Heart right ventricle (tissue), 16 donors: Measurements from ENCODE around the gene WDR41. TPM values are rescaled to one million over a fixed set of nuclear protein-coding genes. Genes with fewer than 3 reads are reported as not detected.
A peak's percentile ranks its signal among the peaks of the same experiment; 100 is the strongest.

Experiments
- ATAC-seq, 8 donors: fragments of 200-7000 bp; cut with Tn5 transposase; one replicate each; pipeline ENCODE4 v1.9.1; 2020; ENCODE audit warnings: mild to moderate bottlenecking in 8 of 8, moderate library complexity in 8 of 8, moderate number of reproducible peaks in 1 of 8
- DNase-seq, 2 donors: peaks; one replicate each; pipeline ENCODE4 v3.0.0-alpha.2; 2020
- H3K27ac ChIP-seq, 10 donors: fragments of 200-600 bp; sonication (generic) in 2 of 10; one replicate each; pipeline versions ENCODE4 v1.5.0 to v1.8.0; 2020 to 2022; ENCODE audit warnings: mild to moderate bottlenecking in 3 of 10
- H3K27me3 ChIP-seq, 7 donors: fragments of 200-600 bp; one replicate each; pipeline ENCODE4 v1.8.0; 2021 to 2022; ENCODE audit warnings: mild to moderate bottlenecking in 2 of 7
- H3K36me3 ChIP-seq, 9 donors: fragments of 200-600 bp; sonication (generic) in 1 of 9; one replicate each; pipeline versions ENCODE4 v1.5.0 to v1.8.0; 2020 to 2022; ENCODE audit warnings: mild to moderate bottlenecking in 2 of 9
- H3K4me1 ChIP-seq, 9 donors: fragments of 200-600 bp; sonication (generic) in 1 of 9; one replicate each; pipeline versions ENCODE4 v1.5.0 to v1.8.0; 2020 to 2022; ENCODE audit warnings: mild to moderate bottlenecking in 4 of 9
- H3K4me3 ChIP-seq, 10 donors: fragments of 200-600 bp; sonication (generic) in 2 of 10; one replicate each; pipeline versions ENCODE4 v1.5.0 to v1.8.0; 2020 to 2022; ENCODE audit warnings: mild to moderate bottlenecking in 7 of 10, moderate library complexity in 2 of 10
- H3K9me3 ChIP-seq, 11 donors: fragments of 200-600 bp in 10 of 11; sonication (generic) in 2 of 11; one replicate each; pipeline versions ENCODE4 v1.5.0 to v1.8.0; 2013 to 2022; ENCODE audit warnings: mild to moderate bottlenecking in 2 of 11, control low read depth in 1 of 11, moderate library complexity in 1 of 11
- CTCF ChIP-seq, 9 donors: fragments of 200-600 bp; sonication (generic) in 2 of 9; IDR thresholded peaks; one replicate each; pipeline versions ENCODE4 v1.5.0 to v1.8.0; 2021 to 2022; ENCODE audit warnings: antibody characterized with exemption in 9 of 9, mild to moderate bottlenecking in 5 of 9, moderate library complexity in 1 of 9
- WGBS, 2 donors: extraction: QIAGEN DNeasy Blood & Tissue Kit; methylation state at CpG; one replicate each; pipeline ENCODE4 v1.1.7; 2013; ENCODE audit warnings: inconsistent platforms in 1 of 2; 5-methylcytosine and 5-hydroxymethylcytosine counted together
- intact Hi-C, 10 donors: fragments of 100-400 bp; cut with DNase I; formaldehyde crosslinking; loops; one replicate each; pipeline versions ENCODE4 v1.11.1 to v1.14.2; 2022
- polyA plus RNA-seq, 2 donors: library from polyadenylated mRNA; stranded (reverse); fragments of 200-250 nt; gene quantifications; one replicate each; pipeline ENCODE4 v1.2.3, GENCODE V29; 2013
- total RNA-seq, 10 donors: library from RNA; stranded (reverse); fragmentation: NEBNext Ultra II Directional in 3 of 10; extraction: Animal tissue kit (Norgen Biotek cat#: 25700) in 3 of 10; gene quantifications; one replicate each; pipeline versions ENCODE4 v1.2.1 to v1.2.4, GENCODE V29; 2021 to 2023
- donor health status: Arrhythmogenic right ventricular cardiomyopathy.
- donor health status: ischemic (EF 13 %, LVEDD 7.1; RV severe dilation, severe dysfunction).
- donor health status: healthy with polysubstance abuse.
- donor health status: DM: no; HTN: yes; CAD: no.
- donor health status: DM: no; HTN: no; CAD: no.
- donor health status: ischemic (EF 25% LVEDD 6.9; RV normal size, moderate dysfunction).
- donor health status: ischemic (EF 25% LVEDD 5.7; RV mildly dilated, moderate dysfunction).
- donor health status: healthy.
- donor health status: DM: yes; HTN: yes; CAD: no.
- donor health status: Ischemic cardiomyopathy.
- donor health status: ischemic (EF 35%, LVEDD 5.7; RV mildly dilated, moderate dysfunction).
- donor health status: nonischemic (EF 11% LVEDD 7.7; RV severe dilation, severe dysfunction).
- donor health status: DM: yes; HTN: yes; CAD: no.
- donor health status: PGD.
- donor health status: ischemic (EF 29% LVEDD 5.4; RV normal size, mild dysfunction).
- donor health status: nonischemic (EF 23%, LVEDD 6.1; RV moderate dilation, normal function).

WDR41 gene
- total and polyA plus RNA-seq, 12 donors, result 7.9 to 44.9 (median 31.8) TPM

- DNase-seq (no peak), ATAC-seq (peak in 2 of 8 donors; percentile 22 to 29)
- intact Hi-C loops, result no loop called here
- no peak overlapping the region for H3K27ac ChIP-seq
- no peak for TF ChIP-seq CTCF (IDR thresholded peaks at IDR 0.05)
- WGBS, 2 donors, result 87 to 92% methylated on average over 1 of the region's 1 CpG
- no peaks in the 10 kb centered on the region for H3K27me3 ChIP-seq
- no peak overlapping the region for H3K4me3 ChIP-seq
- no peaks in the 10 kb centered on the region for H3K4me1 ChIP-seq
- H3K9me3 ChIP-seq, result no peaks in the 10 kb centered on the region
- H3K36me3 ChIP-seq, result no peaks in the 10 kb centered on the region
These were observed 91.5 kb downstream of the WDR41 start for GRCh38 chr5:77400645-77401044.

- DNase-seq, result no peak
- H3K9me3 ChIP-seq, result no peaks in the 10 kb centered on the region
- intact Hi-C loops, result no loop called here
- no peak overlapping the region for H3K4me3 ChIP-seq
- H3K27ac ChIP-seq, result no peak overlapping the region
- H3K27me3 ChIP-seq, result no peaks in the 10 kb centered on the region
- WGBS, 2 donors, result 91 to 92% methylated on average over 8 of the region's 8 CpGs
- H3K36me3 ChIP-seq, result no peaks in the 10 kb centered on the region
- no peaks in the 10 kb centered on the region for H3K4me1 ChIP-seq
- no peak for TF ChIP-seq CTCF (IDR thresholded peaks at IDR 0.05)
- no peak for ATAC-seq
These were observed 93.2 kb downstream of the WDR41 start for GRCh38 chr5:77398896-77399295.

- Histone ChIP-seq H3K4me3 (no peak overlapping the region), H3K9me3 (no peaks in the 10 kb centered on the region), H3K27ac (no peak overlapping the region), H3K27me3 (no peaks in the 10 kb centered on the region), H3K4me1 (no peaks in the 10 kb centered on the region), H3K36me3 (no peaks in the 10 kb centered on the region)
- ATAC-seq, result no peak
- no peak for TF ChIP-seq CTCF (IDR thresholded peaks at IDR 0.05)
- intact Hi-C loops, result no loop called here
- 95 to 98% methylated on average over 13 of the region's 13 CpGs for WGBS, 2 donors
- DNase-seq, result no peak
These were observed 93.7 kb downstream of the WDR41 start for GRCh38 chr5:77398458-77398857.

- Histone ChIP-seq H3K9me3 (no peaks in the 10 kb centered on the region), H3K27ac (no peak overlapping the region), H3K36me3 (no peaks in the 10 kb centered on the region), H3K4me1 (no peaks in the 10 kb centered on the region), H3K4me3 (no peak overlapping the region), H3K27me3 (no peaks in the 10 kb centered on the region)
- 72 to 73% methylated on average over 5 of the region's 5 CpGs for WGBS, 2 donors
- ATAC-seq (no peak), DNase-seq (no peak)
- no peak for TF ChIP-seq CTCF (IDR thresholded peaks at IDR 0.05)
- intact Hi-C loops, result no loop called here
These were observed 94.3 kb downstream of the WDR41 start for GRCh38 chr5:77397686-77398292.
